Right lobe of liver (tissue), 4 donors: ENCODE results near the gene PADI3.

Source experiments
- POLR2A ChIP-seq: fragments of 450-650 bp; IDR thresholded peaks from one replicate; pipeline ENCODE4 v1.6.1; 2017; ENCODE audit warnings: antibody characterized with exemption, mild to moderate bottlenecking
- TF ChIP-seq, protein P1 (sequence below), 4 donors: fragments of 200-600 bp in 3 of 4; fragments of 450-650 bp in 1 of 4; IDR thresholded peaks; one replicate each; pipeline versions ENCODE4 v1.5.1 to v1.8.0; 2016 to 2022; ENCODE audit warnings: antibody characterized with exemption in 4 of 4, mild to moderate bottlenecking in 2 of 4
- donor health status: DM: no; HTN: no; CAD: no.
- donor health status: DM: no; HTN: no; CAD: no.
- donor health status: DM: no; HTN: yes; CAD: no.

DNA sequence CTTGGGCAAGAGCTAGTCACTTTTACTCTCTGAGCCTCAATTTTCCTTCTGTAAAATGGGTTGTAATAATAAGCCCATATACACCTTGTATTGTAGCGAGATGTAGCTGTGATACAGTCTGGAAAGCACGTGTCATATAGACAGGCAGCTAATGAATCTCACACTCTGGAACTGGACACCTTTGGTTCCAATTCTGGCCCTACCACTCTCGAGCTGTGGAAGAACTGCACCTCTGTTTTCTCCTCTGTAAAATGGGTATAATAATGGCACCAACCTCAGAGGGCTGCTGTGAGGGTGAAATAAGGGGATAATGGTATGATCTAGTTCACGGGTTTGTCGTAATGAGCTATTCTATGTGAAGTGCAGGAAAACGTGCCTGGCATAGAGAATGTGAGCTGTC lies 58.4 kb downstream of the PADI3 start:
- no peak for TF ChIP-seq POLR2A
- TF ChIP-seq, protein P1, sequence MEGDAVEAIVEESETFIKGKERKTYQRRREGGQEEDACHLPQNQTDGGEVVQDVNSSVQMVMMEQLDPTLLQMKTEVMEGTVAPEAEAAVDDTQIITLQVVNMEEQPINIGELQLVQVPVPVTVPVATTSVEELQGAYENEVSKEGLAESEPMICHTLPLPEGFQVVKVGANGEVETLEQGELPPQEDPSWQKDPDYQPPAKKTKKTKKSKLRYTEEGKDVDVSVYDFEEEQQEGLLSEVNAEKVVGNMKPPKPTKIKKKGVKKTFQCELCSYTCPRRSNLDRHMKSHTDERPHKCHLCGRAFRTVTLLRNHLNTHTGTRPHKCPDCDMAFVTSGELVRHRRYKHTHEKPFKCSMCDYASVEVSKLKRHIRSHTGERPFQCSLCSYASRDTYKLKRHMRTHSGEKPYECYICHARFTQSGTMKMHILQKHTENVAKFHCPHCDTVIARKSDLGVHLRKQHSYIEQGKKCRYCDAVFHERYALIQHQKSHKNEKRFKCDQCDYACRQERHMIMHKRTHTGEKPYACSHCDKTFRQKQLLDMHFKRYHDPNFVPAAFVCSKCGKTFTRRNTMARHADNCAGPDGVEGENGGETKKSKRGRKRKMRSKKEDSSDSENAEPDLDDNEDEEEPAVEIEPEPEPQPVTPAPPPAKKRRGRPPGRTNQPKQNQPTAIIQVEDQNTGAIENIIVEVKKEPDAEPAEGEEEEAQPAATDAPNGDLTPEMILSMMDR (IDR thresholded peaks at IDR 0.05): no peak
